ENCODE results near the gene NFKBIL1.

The NFKBIL1 gene

GRCh38 chr6:31559958-31560696 is 12.7 kb downstream of the NFKBIL1 start:
- TF ChIP-seq LEF1 (IDR thresholded peaks at IDR 0.05; ENCODE audit: borderline replicate concordance) (no peak), ARNT (IDR thresholded peaks at IDR 0.05) (no peak), SP1 (IDR thresholded peaks at IDR 0.05) (no peak), CTBP1 (IDR thresholded peaks at IDR 0.05; ENCODE audit: borderline replicate concordance) (no peak), SUZ12 (IDR thresholded peaks at IDR 0.05) (no peak), NFRKB (IDR thresholded peaks at IDR 0.05) (no peak), BHLHE40 (IDR thresholded peaks at IDR 0.05; ENCODE audit: borderline replicate concordance) (no peak), HDGF (IDR thresholded peaks at IDR 0.05; ENCODE audit: borderline replicate concordance) (no peak), FOXK2 (IDR thresholded peaks at IDR 0.05) (no peak), ZNF384 (IDR thresholded peaks at IDR 0.05) (no peak), TARDBP (IDR thresholded peaks at IDR 0.05) (no peak)
- DNase-seq (ENCODE audit: extremely low spot score), result no peak
- CTCF ChIA-PET, result no interaction called here
- POLR2A ChIA-PET, result interaction anchor here (0.6 to 1.2 kb wide), 3 partner anchors 12 to 61 kb away, joined by 3 to 5 read pairs (median 3); partner anchors contain the start of gene NFKBIL1

GRCh38 chr6:31560697-31561058 is 13.3 kb downstream of the NFKBIL1 start:
- TF ChIP-seq FOXK2 (IDR thresholded peaks at IDR 0.05) (no peak), PKNOX1 (IDR thresholded peaks at IDR 0.05) (no peak), ELF4 (IDR thresholded peaks at IDR 0.05) (no peak), SUZ12 (IDR thresholded peaks at IDR 0.05) (no peak)
- CTCF ChIA-PET, result no interaction called here
- DNase-seq (ENCODE audit: extremely low spot score), result no peak
- POLR2A ChIA-PET, result interaction anchor here (0.6 kb wide), 2 partner anchors 20 to 61 kb away, joined by 3 read pairs; no protein-coding TSS in a partner anchor

- POLR2A ChIA-PET, result interaction anchor here (1.2 kb wide), 1 partner anchor 13 kb away, joined by 3 read pairs; no protein-coding TSS in a partner anchor
- DNase-seq (ENCODE audit: extremely low spot score), result no peak
- CTCF ChIA-PET, result interaction anchor here (0.7 kb wide), 1 partner anchor 18 kb away, joined by 3 read pairs; no protein-coding TSS in a partner anchor
- TF ChIP-seq LEF1 (IDR thresholded peaks at IDR 0.05; ENCODE audit: borderline replicate concordance), result no peak
- TF ChIP-seq SP1 (IDR thresholded peaks at IDR 0.05), result no peak
- TF ChIP-seq PKNOX1 (IDR thresholded peaks at IDR 0.05), result no peak
- no peak for TF ChIP-seq ELF4 (IDR thresholded peaks at IDR 0.05)
- no peak for TF ChIP-seq HDGF (IDR thresholded peaks at IDR 0.05; ENCODE audit: borderline replicate concordance)
- TF ChIP-seq L3MBTL2 (conservative IDR thresholded peaks at IDR 0.05), result no peak
- no peak for TF ChIP-seq TARDBP (IDR thresholded peaks at IDR 0.05)
- no peak for TF ChIP-seq BHLHE40 (IDR thresholded peaks at IDR 0.05; ENCODE audit: borderline replicate concordance)
- TF ChIP-seq FOXK2 (IDR thresholded peaks at IDR 0.05), result no peak
- TF ChIP-seq ARNT (IDR thresholded peaks at IDR 0.05), result no peak
- no peak for TF ChIP-seq FOXM1 (IDR thresholded peaks at IDR 0.05; ENCODE audit: borderline replicate concordance)
- no peak for TF ChIP-seq ZNF384 (IDR thresholded peaks at IDR 0.05)
- no peak for TF ChIP-seq SUZ12 (IDR thresholded peaks at IDR 0.05)
- no peak for TF ChIP-seq FOXA1 (IDR thresholded peaks at IDR 0.05)
Observed at GRCh38 chr6:31567531-31568370, 20.3 kb downstream of the NFKBIL1 start.

- no peak for TF ChIP-seq BHLHE40 (IDR thresholded peaks at IDR 0.05; ENCODE audit: borderline replicate concordance)
- no peak for TF ChIP-seq HDGF (IDR thresholded peaks at IDR 0.05; ENCODE audit: borderline replicate concordance)
- CTCF ChIA-PET, result no interaction called here
- POLR2A ChIA-PET, result interaction anchor here (1.2 kb wide), 1 partner anchor 12 kb away, joined by 3 read pairs; no protein-coding TSS in a partner anchor
- DNase-seq (ENCODE audit: extremely low spot score), result no peak
Observed at GRCh38 chr6:31568537-31568961, 21.1 kb downstream of the NFKBIL1 start.

GRCh38 chr6:31569861-31570536 is 22.6 kb downstream of the NFKBIL1 start:
- POLR2A ChIA-PET, result interaction anchor here (1.2 kb wide), 1 partner anchor 11 kb away, joined by 3 read pairs; no protein-coding TSS in a partner anchor
- TF ChIP-seq SP1 (IDR thresholded peaks at IDR 0.05) (no peak), FOXK2 (IDR thresholded peaks at IDR 0.05) (no peak), TARDBP (IDR thresholded peaks at IDR 0.05) (no peak), CTBP1 (IDR thresholded peaks at IDR 0.05; ENCODE audit: borderline replicate concordance) (no peak), SUZ12 (IDR thresholded peaks at IDR 0.05) (no peak), PKNOX1 (IDR thresholded peaks at IDR 0.05) (no peak), ELF4 (IDR thresholded peaks at IDR 0.05) (no peak), NFRKB (IDR thresholded peaks at IDR 0.05) (no peak), L3MBTL2 (conservative IDR thresholded peaks at IDR 0.05) (no peak), LEF1 (IDR thresholded peaks at IDR 0.05; ENCODE audit: borderline replicate concordance) (no peak), FOXA1 (IDR thresholded peaks at IDR 0.05) (no peak), ARNT (IDR thresholded peaks at IDR 0.05) (no peak), HDGF (IDR thresholded peaks at IDR 0.05; ENCODE audit: borderline replicate concordance) (no peak), BHLHE40 (IDR thresholded peaks at IDR 0.05; ENCODE audit: borderline replicate concordance) (no peak), FOXM1 (IDR thresholded peaks at IDR 0.05; ENCODE audit: borderline replicate concordance) (no peak), ZNF384 (IDR thresholded peaks at IDR 0.05) (no peak)
- CTCF ChIA-PET, result interaction anchor here (2.3 kb wide), 1 partner anchor 11 kb away, joined by 9 read pairs; no protein-coding TSS in a partner anchor
- DNase-seq (ENCODE audit: extremely low spot score), result no peak
